IMR-90 (cell line): ENCODE data around the gene TM2D3.

Experiments used
- BHLHE40 ChIP-seq: fragments of 150-350 bp; IDR thresholded peaks from 2 replicates; pipeline ENCODE4 v1.6.1; 2016; ENCODE audit warnings: mild to moderate bottlenecking, low read depth, low read length
- MAFK ChIP-seq: IDR thresholded peaks from 2 replicates; pipeline ENCODE4 v1.6.1; 2012; ENCODE audit warnings: low read depth, low read length, improper control_type of control experiment
- MAZ ChIP-seq: IDR thresholded peaks from 2 replicates; pipeline ENCODE4 v1.6.1; 2012; ENCODE audit warnings: low read depth, mild to moderate bottlenecking, low read length, improper control_type of control experiment, moderate library complexity, borderline replicate concordance
- MXI1 ChIP-seq: IDR thresholded peaks from 2 replicates; pipeline ENCODE4 v1.6.1; 2012; ENCODE audit warnings: low read depth, mild to moderate bottlenecking, low read length, moderate library complexity, borderline replicate concordance
- POLR2A ChIP-seq: IDR thresholded peaks from 2 replicates; pipeline ENCODE4 v1.6.1; 2012; ENCODE audit warnings: mild to moderate bottlenecking, low read depth, low read length
- RCOR1 ChIP-seq: IDR thresholded peaks from 2 replicates; pipeline ENCODE4 v1.6.1; 2012; ENCODE audit warnings: mild to moderate bottlenecking, low read length, improper control_type of control experiment; ENCODE audit not compliant: insufficient replicate concordance
- TF ChIP-seq, protein P1 (sequence below): conservative IDR thresholded peaks from 2 replicates; pipeline ENCODE4 v1.5.1; 2012; ENCODE audit warnings: mild to moderate bottlenecking, low read depth, low read length, improper control_type of control experiment
- TF ChIP-seq, protein P2 (sequence below): fragments of 150-350 bp; IDR thresholded peaks from 2 replicates; pipeline ENCODE4 v1.6.1; 2016; ENCODE audit warnings: low read depth, mild to moderate bottlenecking, low read length, moderate library complexity, borderline replicate concordance

DNA sequence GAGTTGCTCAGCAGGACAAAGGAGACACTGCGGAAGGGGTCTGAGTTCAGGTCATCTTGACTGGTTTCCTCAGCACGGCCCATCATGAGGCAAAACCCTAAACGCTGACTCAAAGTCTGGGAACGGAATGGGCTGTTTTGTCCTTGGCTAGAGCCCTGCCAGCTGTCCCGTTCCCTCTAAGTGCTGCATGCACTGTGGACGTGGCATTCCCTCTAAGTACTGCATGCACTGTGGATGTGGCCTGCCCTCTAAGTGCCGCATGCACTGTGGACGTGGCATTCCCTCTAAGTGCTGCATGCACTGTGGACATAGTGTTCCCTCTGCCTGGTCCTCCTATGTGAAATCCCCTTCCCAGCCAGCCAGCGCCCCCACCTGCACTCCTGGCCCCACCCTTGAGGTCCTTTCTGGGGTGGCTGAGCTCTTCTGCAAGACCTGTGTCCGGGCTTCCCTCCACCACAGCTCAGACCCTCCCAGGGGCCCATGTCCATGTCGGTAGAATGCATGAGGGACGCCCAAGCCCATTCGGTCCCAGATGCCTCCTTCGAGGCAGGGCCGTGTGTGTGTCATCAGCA, 36.7 kb downstream of the TM2D3 start:
- TF ChIP-seq, protein P1, sequence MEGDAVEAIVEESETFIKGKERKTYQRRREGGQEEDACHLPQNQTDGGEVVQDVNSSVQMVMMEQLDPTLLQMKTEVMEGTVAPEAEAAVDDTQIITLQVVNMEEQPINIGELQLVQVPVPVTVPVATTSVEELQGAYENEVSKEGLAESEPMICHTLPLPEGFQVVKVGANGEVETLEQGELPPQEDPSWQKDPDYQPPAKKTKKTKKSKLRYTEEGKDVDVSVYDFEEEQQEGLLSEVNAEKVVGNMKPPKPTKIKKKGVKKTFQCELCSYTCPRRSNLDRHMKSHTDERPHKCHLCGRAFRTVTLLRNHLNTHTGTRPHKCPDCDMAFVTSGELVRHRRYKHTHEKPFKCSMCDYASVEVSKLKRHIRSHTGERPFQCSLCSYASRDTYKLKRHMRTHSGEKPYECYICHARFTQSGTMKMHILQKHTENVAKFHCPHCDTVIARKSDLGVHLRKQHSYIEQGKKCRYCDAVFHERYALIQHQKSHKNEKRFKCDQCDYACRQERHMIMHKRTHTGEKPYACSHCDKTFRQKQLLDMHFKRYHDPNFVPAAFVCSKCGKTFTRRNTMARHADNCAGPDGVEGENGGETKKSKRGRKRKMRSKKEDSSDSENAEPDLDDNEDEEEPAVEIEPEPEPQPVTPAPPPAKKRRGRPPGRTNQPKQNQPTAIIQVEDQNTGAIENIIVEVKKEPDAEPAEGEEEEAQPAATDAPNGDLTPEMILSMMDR: no peak
- TF ChIP-seq, protein P2, sequence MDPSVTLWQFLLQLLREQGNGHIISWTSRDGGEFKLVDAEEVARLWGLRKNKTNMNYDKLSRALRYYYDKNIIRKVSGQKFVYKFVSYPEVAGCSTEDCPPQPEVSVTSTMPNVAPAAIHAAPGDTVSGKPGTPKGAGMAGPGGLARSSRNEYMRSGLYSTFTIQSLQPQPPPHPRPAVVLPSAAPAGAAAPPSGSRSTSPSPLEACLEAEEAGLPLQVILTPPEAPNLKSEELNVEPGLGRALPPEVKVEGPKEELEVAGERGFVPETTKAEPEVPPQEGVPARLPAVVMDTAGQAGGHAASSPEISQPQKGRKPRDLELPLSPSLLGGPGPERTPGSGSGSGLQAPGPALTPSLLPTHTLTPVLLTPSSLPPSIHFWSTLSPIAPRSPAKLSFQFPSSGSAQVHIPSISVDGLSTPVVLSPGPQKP: no peak
- TF ChIP-seq BHLHE40: no peak
- no peak for TF ChIP-seq MAZ
- no peak for TF ChIP-seq MXI1
- TF ChIP-seq MAFK: no peak
- TF ChIP-seq RCOR1: no peak
- no peak for TF ChIP-seq POLR2A
